ENCODE data around the gene MBNL3.

MBNL3 gene

DNA sequence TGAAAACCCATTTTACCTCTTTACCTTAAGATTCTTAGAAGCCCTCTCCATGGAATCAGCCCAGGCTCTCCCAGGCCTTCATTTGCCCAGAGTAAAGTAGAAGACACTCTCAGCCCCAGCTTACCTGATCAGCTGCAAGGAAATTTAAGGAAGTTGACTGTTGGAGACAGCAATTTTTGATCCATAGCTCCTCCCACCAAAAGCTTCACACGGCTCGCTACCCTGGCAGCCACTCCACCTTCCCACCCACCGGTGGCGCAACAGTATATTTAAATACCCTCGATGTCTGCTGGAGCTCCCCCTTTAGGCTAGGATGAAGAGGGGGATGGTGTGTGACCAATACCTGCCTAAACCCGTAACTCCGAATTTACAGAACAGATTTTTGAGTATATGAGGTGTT, 75.4 kb downstream of the MBNL3 start:
- DNase-seq: no peak

DNA sequence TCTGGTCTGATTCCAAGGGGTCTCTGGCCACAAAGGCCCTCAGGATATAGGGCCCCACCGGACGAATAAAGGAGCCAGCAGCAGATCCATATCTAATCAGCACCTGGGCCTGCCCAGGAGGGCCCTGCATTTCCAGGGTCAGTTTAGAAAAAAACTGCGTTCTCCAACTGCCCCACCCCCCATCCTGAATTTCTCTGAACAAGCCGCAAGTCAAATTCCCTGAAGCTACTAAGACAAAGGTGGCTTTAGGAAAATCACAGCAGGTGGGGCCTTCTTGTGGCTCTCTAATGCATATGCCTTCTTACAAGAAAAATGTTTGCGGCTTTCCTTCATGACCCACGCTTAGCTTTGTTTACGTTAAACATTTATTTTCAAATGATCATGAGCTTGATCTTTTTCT, 76.6 kb downstream of the MBNL3 start:
- DNase-seq: no peak

- DNase-seq: no peak
Measured at GRCh38 chrX:132411310-132411977, 77.4 kb downstream of the MBNL3 start.

DNA sequence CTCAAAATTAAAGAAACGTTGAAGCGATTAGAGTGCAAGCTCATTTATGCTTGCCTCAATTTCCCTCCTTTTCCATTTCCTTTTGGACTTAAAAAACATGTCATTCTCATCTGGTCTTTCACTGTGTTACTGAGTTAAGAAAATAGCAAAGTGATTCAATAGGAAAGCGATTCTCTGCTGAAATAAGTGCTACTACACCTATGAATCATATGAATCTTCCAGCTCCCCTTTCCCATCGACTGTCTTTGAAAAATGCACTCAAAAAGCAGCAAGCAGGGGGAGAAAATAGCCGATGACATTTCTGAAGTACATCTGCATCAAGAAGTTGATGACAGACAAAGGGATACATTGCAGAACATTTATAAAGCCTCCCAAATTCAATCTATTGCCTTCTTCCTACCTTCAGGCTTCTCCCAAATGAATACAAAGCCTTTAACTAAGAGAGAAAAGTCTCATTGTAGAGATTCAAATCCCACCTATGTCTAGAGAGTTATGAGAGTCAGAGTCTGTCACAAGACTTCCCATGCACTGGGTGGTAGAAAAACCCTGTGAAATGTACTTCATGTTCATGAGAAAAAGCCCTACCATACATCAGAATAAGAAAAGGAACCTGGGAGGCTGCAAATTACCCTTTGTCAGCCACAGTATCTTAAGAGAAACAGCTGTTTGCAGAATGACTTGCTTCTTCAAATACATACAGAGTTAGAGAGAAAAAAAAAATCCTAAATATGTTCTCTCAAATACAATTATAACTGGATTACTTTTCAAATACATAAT, 78.9 kb downstream of the MBNL3 start:
- DNase-seq: no peak

DNA sequence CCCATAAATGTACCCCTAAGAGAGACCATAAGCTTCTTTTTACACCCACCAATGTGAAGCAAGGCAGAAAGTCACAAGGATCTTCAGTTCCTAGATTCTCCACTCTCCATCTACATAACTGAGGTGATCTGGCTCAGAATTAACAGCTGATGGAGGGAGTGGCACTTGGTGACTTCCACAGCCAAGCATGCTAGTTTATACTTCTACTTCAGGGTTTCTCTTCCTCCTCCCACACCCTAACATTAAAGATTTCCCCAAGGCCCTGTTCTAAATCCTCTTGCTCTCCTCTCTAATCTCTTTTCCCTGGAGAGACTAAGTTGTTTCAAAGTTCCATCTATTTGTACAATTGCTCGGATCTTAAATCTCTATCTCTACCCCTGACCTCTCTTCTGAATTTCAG, 81.1 kb downstream of the MBNL3 start:
- no peak for DNase-seq

DNA sequence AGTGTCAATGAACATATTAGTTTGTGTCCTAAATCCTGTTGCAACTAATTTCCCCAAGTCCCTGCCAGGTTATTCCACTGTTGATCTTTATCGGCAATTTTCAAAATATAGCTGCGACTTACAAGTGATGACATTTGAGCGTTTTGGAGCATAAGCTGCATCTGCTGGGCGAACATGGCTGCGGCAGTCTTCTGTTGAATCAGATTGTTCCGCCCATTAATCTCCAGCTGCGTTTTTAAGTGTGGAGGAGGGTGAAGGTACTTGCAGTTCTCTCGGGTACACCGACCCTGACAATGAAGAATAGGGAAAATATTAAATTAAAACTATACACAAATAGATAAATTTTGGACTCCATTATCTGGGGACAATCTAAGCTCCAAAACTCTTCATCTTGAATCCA, 82.7 kb downstream of the MBNL3 start:
- DNase-seq: no peak

DNA sequence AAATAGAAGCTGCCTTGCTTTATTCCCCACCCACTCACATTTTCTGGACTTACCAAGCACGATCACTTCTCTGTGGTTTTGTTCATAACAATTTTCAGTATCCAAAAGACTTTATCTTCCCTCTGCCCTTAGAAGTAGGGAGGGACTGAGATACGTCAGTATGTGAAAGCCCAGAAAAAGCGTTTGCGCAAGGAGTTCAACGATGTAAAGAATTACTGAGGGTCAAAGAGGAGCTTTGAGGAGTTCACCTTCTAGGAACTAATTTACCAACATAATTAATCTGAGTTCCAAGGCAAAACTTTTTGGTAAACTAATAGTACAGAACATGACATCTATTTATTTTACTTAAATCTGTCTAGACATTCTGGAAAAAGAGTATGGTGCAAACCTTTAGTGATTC, 84.6 kb downstream of the MBNL3 start:
- no peak for DNase-seq

DNA sequence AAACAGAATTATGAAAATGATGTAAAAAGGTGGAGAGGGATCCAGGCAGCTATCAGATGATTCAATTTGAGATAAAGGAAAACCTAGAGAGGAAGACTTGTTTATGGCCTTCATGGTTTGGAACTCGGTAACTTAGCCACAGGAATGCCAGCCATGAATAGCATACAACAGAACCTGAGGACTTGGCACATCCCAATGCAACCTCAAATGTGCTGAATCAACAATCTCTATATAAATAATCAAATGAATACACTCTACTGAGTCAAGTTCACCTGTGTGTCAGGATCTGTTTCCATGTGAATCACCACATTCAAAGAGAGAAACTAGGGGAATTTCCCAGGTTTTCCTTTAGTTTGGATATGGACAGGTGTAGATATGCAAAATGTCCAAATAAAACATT, 86.9 kb downstream of the MBNL3 start:
- DNase-seq: no peak

DNA sequence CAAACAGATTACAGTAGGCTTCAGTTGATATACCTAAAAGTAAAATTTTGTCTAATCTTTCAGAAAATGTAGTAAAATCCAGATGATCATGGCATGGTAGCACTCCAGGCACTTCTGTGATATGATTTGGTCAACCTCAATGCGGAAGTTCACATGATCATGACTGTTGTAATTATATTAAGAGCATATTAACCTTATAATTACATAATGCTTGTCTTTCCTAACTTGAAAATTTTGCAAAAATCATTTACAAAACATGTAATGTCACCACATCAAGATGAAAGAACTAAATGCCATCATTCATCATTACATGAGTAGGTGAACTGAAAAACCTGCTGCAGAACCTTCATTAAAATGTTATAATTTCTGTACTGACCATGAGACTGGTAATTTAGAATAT, 88.1 kb downstream of the MBNL3 start:
- no peak for DNase-seq

DNA sequence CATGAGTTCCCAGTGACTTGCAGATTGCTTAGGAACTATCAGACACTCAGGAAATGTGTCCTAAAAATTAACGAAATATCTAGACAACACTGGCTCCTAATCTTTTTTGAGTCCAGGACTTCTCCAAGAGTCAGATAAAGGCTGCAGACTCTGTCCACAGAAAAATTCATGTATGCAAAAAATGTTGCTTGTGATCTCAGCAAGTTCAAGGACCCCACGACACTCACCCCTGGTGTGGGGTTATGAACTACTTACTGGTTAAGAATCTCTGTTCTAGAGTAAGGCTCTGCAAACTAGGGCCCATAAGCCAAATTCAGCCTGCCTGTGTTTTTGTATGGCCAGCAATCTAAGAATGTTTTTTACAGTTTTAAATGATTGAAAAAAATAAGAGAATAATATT, 93.2 kb downstream of the MBNL3 start:
- no peak for DNase-seq

GRCh38 chrX:132395026-132395425, 93.8 kb downstream of the MBNL3 start:
- no peak for DNase-seq

- no peak for DNase-seq
Measured at GRCh38 chrX:132394591-132394990, 94.2 kb downstream of the MBNL3 start.

DNA sequence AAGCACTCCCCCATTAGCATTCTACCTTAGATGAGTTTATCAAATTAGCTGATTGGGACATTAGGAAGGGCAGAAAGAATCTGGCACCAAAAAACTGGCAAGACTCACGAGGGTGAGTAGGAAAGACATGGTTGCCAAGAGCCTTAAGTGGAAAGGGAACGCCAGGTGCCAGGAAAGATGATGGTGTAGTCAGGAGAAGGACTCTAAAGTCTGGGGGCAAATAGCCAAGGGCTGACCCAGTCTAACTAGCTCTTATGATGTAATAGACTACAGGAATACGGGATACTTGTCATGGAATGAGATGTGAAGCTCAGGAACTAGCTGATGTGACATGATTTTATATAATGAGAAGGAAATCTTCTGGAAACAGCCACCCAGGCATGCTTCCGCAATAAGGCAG, 94.8 kb downstream of the MBNL3 start:
- DNase-seq: no peak

GRCh38 chrX:132393485-132393884, 95.4 kb downstream of the MBNL3 start:
- no peak for DNase-seq

DNA sequence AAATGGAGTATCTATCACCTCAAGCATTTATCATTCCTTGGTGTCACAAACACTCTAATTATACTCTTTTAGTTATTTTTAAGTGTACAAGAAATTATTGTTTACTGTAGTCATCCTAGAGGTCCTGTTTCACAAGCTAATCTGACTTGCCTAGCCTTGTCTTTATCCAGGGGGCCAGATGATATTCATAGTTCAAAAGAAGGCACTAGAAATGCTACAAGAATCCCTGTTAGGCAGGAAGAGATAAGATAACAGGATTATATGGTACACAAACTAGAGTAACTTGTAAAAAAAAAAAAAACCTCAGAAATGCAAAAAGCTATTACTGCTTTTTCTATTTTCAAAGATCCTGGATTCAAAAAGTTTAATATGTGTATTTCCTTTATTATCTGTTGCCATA, 95.8 kb downstream of the MBNL3 start:
- no peak for DNase-seq

GRCh38 chrX:132390792-132391191, 98.0 kb downstream of the MBNL3 start:
- DNase-seq: no peak

- no peak for DNase-seq
Measured at GRCh38 chrX:132389480-132389879, 99.4 kb downstream of the MBNL3 start.

GRCh38 chrX:132388371-132388770, 100.5 kb downstream of the MBNL3 start:
- no peak for DNase-seq

DNA sequence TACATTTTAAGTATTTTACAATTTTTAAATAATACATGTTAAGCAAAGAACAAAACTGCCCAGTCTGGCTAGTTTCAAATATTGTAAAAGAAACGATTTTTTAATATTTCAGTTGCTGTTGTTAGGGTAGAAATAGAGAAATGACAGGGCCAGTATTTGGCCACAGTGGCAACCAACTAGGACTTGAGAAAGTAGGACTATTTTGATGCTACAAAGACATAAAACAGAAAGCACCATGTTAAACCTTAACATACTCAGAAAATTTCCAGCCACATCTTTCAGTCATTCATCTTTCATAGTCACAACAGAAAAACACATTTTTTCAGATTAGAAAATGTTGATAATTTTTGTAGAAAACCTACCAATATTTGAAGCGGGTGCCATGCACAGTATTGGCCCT, 104.5 kb downstream of the MBNL3 start:
- DNase-seq: no peak

DNA sequence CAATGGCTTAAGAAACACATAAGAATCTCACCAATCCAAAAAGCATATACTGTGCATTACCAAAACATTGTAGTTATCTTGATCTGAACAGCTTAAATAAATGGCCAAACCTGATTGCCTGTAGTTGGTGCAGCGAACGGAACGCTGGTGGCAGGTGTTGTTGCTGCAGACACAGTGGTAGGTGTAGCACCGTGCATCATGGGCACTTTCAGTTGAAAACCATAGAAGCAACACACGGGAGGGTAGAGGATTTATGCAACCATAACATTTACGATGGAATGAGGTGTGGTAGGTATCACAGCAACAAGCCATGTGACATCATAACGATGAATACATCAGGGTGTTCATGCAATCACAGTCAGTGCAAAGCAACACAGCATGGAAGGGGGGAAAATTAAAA, 106.8 kb downstream of the MBNL3 start:
- no peak for DNase-seq

GRCh38 chrX:132378281-132378680, 110.6 kb downstream of the MBNL3 start:
- no peak for DNase-seq

GRCh38 chrX:132375941-132376340, 112.9 kb downstream of the MBNL3 start:
- DNase-seq: no peak

GRCh38 chrX:132373610-132374009, 115.2 kb downstream of the MBNL3 start:
- DNase-seq: no peak

GRCh38 chrX:132369617-132370326, 119.1 kb downstream of the MBNL3 start:
- no peak for DNase-seq
